ENCODE measurements around the gene PGAP3. TPM values are rescaled to one million over a fixed set of nuclear protein-coding genes. Genes with fewer than 3 reads are reported as not detected.
A peak's percentile ranks its signal among the peaks of the same experiment; 100 is the strongest.

Gene PGAP3
- total and polyA plus RNA-seq, 2 experiments from 2014 or later: 29.7 to 34.2 TPM

DNA sequence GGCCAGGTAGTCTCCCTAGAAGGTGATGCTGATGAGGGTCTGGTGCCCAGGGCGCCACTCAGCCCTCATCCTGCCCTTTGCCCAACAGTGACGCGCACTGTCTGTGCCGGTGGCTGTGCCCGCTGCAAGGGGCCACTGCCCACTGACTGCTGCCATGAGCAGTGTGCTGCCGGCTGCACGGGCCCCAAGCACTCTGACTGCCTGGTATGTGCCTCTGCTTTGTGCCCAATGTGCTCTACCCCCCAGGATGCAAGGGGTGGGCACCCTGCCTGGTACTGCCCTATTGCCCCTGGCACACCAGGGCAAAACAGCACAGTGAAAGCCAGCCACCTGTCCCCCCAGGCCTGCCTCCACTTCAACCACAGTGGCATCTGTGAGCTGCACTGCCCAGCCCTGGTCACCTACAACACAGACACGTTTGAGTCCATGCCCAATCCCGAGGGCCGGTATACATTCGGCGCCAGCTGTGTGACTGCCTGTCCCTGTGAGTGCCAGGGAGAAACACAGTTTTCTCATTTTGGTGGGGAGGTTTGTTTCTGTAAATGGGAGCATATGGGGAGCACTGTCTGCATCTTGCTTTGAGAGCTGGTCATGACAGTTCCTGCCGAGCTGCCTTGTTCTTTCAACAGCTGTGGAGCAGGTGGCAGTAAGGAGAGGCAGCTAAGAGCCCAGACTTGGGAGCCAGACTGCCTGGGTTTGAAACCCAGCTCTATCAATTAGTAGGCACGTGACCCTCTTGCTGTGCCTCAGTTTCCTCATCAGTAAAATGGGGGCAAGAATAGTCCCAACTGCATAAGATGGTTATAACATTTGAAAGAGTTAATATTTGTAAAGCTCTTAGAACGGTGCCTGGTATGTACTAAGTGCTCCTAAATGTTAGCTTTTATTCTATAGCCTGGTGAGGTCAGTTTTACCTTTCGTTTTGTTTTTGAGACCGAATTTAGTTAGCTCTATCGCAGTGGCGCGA lies 22.4 kb upstream of the PGAP3 start:
- no peak for DNase-seq (ENCODE audit: low read depth in 1 of 2, low spot score in 1 of 2)
- no peaks in the 10 kb centered on the region for H3K9me3 ChIP-seq (ENCODE audit: low read depth)
- H3K27ac ChIP-seq: no peak overlapping the region
- peaks cover 79% of the 10 kb centered on the region for H3K36me3 ChIP-seq
- no peak overlapping the region for H3K4me3 ChIP-seq
- H3K4me1 ChIP-seq (ENCODE audit: low read depth): peaks cover 7% of the 10 kb centered on the region
- TF ChIP-seq, protein P1, sequence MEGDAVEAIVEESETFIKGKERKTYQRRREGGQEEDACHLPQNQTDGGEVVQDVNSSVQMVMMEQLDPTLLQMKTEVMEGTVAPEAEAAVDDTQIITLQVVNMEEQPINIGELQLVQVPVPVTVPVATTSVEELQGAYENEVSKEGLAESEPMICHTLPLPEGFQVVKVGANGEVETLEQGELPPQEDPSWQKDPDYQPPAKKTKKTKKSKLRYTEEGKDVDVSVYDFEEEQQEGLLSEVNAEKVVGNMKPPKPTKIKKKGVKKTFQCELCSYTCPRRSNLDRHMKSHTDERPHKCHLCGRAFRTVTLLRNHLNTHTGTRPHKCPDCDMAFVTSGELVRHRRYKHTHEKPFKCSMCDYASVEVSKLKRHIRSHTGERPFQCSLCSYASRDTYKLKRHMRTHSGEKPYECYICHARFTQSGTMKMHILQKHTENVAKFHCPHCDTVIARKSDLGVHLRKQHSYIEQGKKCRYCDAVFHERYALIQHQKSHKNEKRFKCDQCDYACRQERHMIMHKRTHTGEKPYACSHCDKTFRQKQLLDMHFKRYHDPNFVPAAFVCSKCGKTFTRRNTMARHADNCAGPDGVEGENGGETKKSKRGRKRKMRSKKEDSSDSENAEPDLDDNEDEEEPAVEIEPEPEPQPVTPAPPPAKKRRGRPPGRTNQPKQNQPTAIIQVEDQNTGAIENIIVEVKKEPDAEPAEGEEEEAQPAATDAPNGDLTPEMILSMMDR (IDR thresholded peaks at IDR 0.05; ENCODE audit: low read depth, low read length): no peak
- H3K27me3 ChIP-seq: no peaks in the 10 kb centered on the region

DNA sequence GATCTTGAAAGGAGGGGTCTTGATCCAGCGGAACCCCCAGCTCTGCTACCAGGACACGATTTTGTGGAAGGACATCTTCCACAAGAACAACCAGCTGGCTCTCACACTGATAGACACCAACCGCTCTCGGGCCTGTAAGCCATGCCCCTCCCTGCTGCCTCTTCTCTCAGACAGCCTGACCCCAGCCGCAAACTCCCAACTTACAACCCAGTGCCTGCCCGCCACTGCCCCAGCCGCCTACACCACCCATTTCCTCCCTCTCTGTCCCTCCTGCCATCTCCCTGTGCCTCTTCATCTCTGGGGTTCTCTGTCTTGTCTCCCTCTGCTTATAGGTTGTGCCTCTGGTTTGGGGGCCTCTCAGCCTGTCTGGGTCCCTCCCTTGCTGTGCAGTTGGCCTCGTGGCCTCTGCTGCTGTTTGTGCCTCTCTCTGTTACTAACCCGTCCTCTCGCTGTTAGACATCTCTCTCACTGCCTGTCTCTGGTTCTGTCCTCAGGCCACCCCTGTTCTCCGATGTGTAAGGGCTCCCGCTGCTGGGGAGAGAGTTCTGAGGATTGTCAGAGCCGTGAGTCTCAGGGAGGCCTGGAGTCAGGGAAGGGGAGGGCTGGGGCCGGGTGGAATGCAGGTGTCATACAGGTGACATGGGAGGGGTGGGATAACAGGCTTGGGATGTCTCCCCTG lies 21.6 kb upstream of the PGAP3 start:
- TF ChIP-seq, protein P1 (IDR thresholded peaks at IDR 0.05; ENCODE audit: low read depth, low read length): no peak
- no peak overlapping the region for H3K27ac ChIP-seq
- no peak for DNase-seq (ENCODE audit: low read depth in 1 of 2, low spot score in 1 of 2)
- H3K4me3 ChIP-seq: no peak overlapping the region
- H3K27me3 ChIP-seq: no peaks in the 10 kb centered on the region
- H3K36me3 ChIP-seq: peaks cover 73% of the 10 kb centered on the region
- no peaks in the 10 kb centered on the region for H3K9me3 ChIP-seq (ENCODE audit: low read depth)
- peaks cover 16% of the 10 kb centered on the region for H3K4me1 ChIP-seq (ENCODE audit: low read depth)

DNA sequence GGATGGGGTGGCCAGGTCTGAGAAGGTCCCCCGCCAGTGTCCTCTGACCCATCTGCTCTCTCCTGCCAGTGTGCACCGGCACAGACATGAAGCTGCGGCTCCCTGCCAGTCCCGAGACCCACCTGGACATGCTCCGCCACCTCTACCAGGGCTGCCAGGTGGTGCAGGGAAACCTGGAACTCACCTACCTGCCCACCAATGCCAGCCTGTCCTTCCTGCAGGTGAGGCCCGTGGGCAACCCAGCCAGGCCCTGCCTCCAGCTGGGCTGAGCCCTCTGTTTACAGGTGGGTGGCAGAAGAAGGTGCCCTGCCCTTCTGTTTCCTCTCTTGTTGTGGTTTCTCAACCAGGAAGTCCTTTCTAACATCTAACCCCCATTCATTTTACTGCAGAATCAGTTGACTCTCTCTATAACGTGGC lies 19.1 kb upstream of the PGAP3 start:
- H3K27ac ChIP-seq: peak overlapping the region; percentile 93
- no peak overlapping the region for H3K4me3 ChIP-seq
- H3K9me3 ChIP-seq (ENCODE audit: low read depth): no peaks in the 10 kb centered on the region
- DNase-seq (ENCODE audit: low read depth in 1 of 2, low spot score in 1 of 2): no peak
- peaks cover 50% of the 10 kb centered on the region for H3K36me3 ChIP-seq
- H3K27me3 ChIP-seq: no peaks in the 10 kb centered on the region
- TF ChIP-seq, protein P1 (IDR thresholded peaks at IDR 0.05; ENCODE audit: low read depth, low read length): no peak
- peaks cover 41% of the 10 kb centered on the region for H3K4me1 ChIP-seq (ENCODE audit: low read depth)

DNA sequence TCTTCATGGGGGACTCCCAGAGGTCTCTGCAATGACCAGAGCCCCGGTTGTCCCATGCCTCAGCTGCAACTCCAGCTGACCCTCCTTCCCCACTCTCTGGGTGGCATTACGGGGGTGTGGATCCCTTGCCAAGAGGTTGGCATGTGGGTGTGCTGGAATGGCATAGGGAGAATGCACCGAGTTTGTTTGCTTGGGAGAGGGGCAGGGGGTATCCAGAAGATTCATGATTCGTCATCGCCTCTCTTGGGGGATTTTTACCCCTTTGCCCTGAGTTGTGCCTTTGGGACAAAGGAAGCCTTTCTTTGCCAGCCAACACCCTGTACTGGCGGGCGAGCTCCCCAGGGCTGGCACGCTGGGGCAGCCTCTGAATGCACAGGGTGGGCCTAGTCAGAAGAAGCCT lies 18.5 kb upstream of the PGAP3 start:
- H3K4me1 ChIP-seq (ENCODE audit: low read depth): peaks cover 46% of the 10 kb centered on the region

DNA sequence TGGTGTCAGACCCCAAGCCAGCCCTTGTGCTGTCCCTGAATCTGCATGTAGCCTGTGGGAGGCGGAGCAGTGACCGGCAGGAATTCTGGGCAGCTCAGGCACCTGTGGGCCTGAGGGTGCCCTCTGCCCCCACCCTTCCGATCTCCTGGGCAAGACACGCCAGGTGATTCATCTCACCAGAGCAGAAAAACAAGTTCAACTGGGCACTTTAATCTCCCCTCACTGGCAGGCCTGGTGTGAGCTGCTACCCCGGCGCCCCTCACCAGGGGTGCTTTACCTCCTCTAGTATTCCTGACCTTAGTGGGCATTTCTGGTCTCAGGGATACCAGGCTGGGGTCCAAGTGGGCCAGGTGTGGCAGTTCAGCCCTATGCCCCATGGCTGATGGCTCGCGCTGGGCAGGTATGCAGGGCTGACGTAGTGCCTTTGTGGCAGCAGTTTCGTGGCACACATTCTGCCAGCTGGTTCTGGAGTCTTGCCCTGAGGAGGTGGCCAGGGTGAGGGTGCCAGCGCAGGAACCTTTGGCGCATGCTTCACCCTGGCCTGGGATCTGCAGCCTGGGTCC lies 18.0 kb upstream of the PGAP3 start:
- Histone ChIP-seq H3K27me3 (no peaks in the 10 kb centered on the region), H3K27ac (peak overlapping the region; percentile 93), H3K4me1 (ENCODE audit: low read depth) (peaks cover 48% of the 10 kb centered on the region), H3K4me3 (no peak overlapping the region), H3K36me3 (peaks cover 40% of the 10 kb centered on the region), H3K9me3 (ENCODE audit: low read depth) (no peaks in the 10 kb centered on the region)
- DNase-seq (ENCODE audit: low read depth in 1 of 2, low spot score in 1 of 2): no peak
- TF ChIP-seq, protein P1 (IDR thresholded peaks at IDR 0.05; ENCODE audit: low read depth, low read length): no peak

More for the DNA sequence above, 18.5 kb upstream of the PGAP3 start:
- no peak for DNase-seq (ENCODE audit: low read depth in 1 of 2, low spot score in 1 of 2)
- Histone ChIP-seq H3K36me3 (peaks cover 45% of the 10 kb centered on the region), H3K27me3 (no peaks in the 10 kb centered on the region), H3K27ac (peak overlapping the region; percentile 93), H3K4me3 (no peak overlapping the region), H3K9me3 (ENCODE audit: low read depth) (no peaks in the 10 kb centered on the region)
- TF ChIP-seq, protein P1 (IDR thresholded peaks at IDR 0.05; ENCODE audit: low read depth, low read length): no peak
